K562 (cell line): ENCODE results near the gene DCAF11. TPM values are rescaled to one million over a fixed set of nuclear protein-coding genes. Genes with fewer than 3 reads are reported as not detected.

ENCODE experiments used
- ADNP ChIP-seq: fragments of 200-800 bp; sonication (Bioruptor generic); IDR thresholded peaks from 2 replicates; pipeline ENCODE4 v1.6.1; 2016; ENCODE audit warnings: missing genetic modification characterization, missing compliant biosample characterization
- BRD4 ChIP-seq: fragments of 200-600 bp; sonication (generic); IDR thresholded peaks from 2 replicates; pipeline ENCODE4 v1.6.1; 2017; ENCODE audit warnings: inconsistent platforms
- BRD9 ChIP-seq: fragments of 450-650 bp; IDR thresholded peaks from 2 replicates; pipeline ENCODE4 v1.6.1; 2018; ENCODE audit warnings: low read depth; ENCODE audit not compliant: partially characterized antibody
- CBX1 ChIP-seq: sonication (generic); IDR thresholded peaks from 2 replicates; pipeline ENCODE4 v1.6.1; 2016; ENCODE audit warnings: antibody characterized with exemption, low read depth, mild to moderate bottlenecking
- CCAR2 ChIP-seq: fragments of 200-400 bp; formaldehyde crosslinking; IDR thresholded peaks from 2 replicates; pipeline ENCODE4 v1.6.1; 2017; ENCODE audit warnings: mild to moderate bottlenecking, low read depth, low read length
- CEBPG ChIP-seq, 3 experiments: fragments of 200-800 bp in 1 of 3; sonication (Bioruptor generic) in 1 of 3; sonication (generic) in 1 of 3; formaldehyde crosslinking in 1 of 3; IDR thresholded peaks in 2 of 3; conservative IDR thresholded peaks in 1 of 3; 2 replicates each; pipeline versions ENCODE4 v1.6.1 to v1.8.0; 2016 to 2022; ENCODE audit warnings: missing compliant biosample characterization in 2 of 3, missing genetic modification characterization in 2 of 3, mild to moderate bottlenecking in 1 of 3, missing genetic modification reagents in 1 of 3
- CHAMP1 ChIP-seq: fragments of 450-650 bp; IDR thresholded peaks from 2 replicates; pipeline ENCODE4 v1.6.1; 2016; ENCODE audit warnings: mild to moderate bottlenecking
- E2F5 ChIP-seq: sonication (generic); formaldehyde crosslinking; IDR thresholded peaks from 2 replicates; pipeline ENCODE4 v1.8.0; 2022; ENCODE audit warnings: mild to moderate bottlenecking, missing genetic modification reagents
- FOXO4 ChIP-seq: fragments of 450-650 bp; formaldehyde crosslinking; IDR thresholded peaks from 2 replicates; pipeline ENCODE4 v1.4.0; 2020; ENCODE audit warnings: mild to moderate bottlenecking, moderate library complexity
- LCOR ChIP-seq: sonication (generic); formaldehyde crosslinking; IDR thresholded peaks from 2 replicates; pipeline ENCODE4 v1.8.0; 2022; ENCODE audit warnings: mild to moderate bottlenecking, missing genetic modification reagents
- MEF2D ChIP-seq: conservative IDR thresholded peaks from 2 replicates; pipeline ENCODE4 v1.6.1; 2016; ENCODE audit warnings: low read depth, missing genetic modification characterization, missing compliant biosample characterization
- MNT ChIP-seq, 2 experiments: fragments of 450-650 bp; conservative IDR thresholded peaks; 2 replicates each; pipeline ENCODE4 v1.6.1; 2017; ENCODE audit warnings: mild to moderate bottlenecking in 2 of 2, moderate library complexity in 2 of 2
- MXD1 ChIP-seq: fragments of 250-450 bp; sonication (Bioruptor Pico); IDR thresholded peaks from 2 replicates; pipeline ENCODE4 v1.8.0; 2021; ENCODE audit warnings: borderline replicate concordance, mild to moderate bottlenecking, moderate library complexity; ENCODE audit not compliant: poor library complexity, severe bottlenecking
- NR4A1 ChIP-seq, 2 experiments: fragments of 250-450 bp in 1 of 2; fragments of 450-650 bp in 1 of 2; sonication (Bioruptor Pico) in 1 of 2; IDR thresholded peaks; 2 replicates each; pipeline versions ENCODE4 v1.4.0 to v1.6.1; 2016 to 2020; ENCODE audit warnings: mild to moderate bottlenecking in 2 of 2, missing compliant biosample characterization in 1 of 2, missing genetic modification characterization in 1 of 2, moderate library complexity in 1 of 2
- PREB ChIP-seq: sonication (generic); formaldehyde crosslinking; IDR thresholded peaks from 2 replicates; pipeline ENCODE4 v1.8.1; 2023; ENCODE audit warnings: mild to moderate bottlenecking, missing genetic modification reagents
- SMARCA4 ChIP-seq: fragments of 450-650 bp; IDR thresholded peaks from 2 replicates; pipeline ENCODE4 v1.6.1; 2016
- ZNF124 ChIP-seq: sonication (generic); formaldehyde crosslinking; IDR thresholded peaks from 2 replicates; pipeline ENCODE4 v1.8.1; 2022; ENCODE audit warnings: missing genetic modification reagents
- ZNF583 ChIP-seq: fragments of 250-450 bp; sonication (Bioruptor Pico); IDR thresholded peaks from 2 replicates; pipeline ENCODE4 v1.4.0; 2020
- polyA plus RNA-seq, 8 experiments: library from polyadenylated mRNA; depleted of rRNA in 4 of 8; stranded (reverse) in 5 of 8; unstranded in 3 of 8; fragments of >200 nt; fragmentation: Nextera tagmentation in 2 of 8; fragmentation: Illumina TruSeq in 1 of 8; extraction: Ambion mirVana in 2 of 8; extraction: Trizol in 1 of 8; gene quantifications; 2 replicates each; pipeline versions ENCODE4 v1.2.1 to v1.2.3, GENCODE V29; 2011 to 2014; ENCODE audit warnings: inconsistent platforms in 1 of 8, missing spikeins in 1 of 8
- total RNA-seq, 7 experiments: library from RNA; depleted of rRNA in 6 of 7; stranded (reverse); fragments of >200 nt in 6 of 7; fragmentation: Illumina TruSeq in 2 of 7; extraction: Trizol in 2 of 7; gene quantifications; 2 replicates each; pipeline versions ENCODE4 v1.2.1 to v1.2.3, GENCODE V29; 2011 to 2021; ENCODE audit warnings: low replicate concordance in 1 of 7

Gene DCAF11
- total and polyA plus RNA-seq, 9 of the 15 experiments (the other 6 are each of a cell fraction or from before 2014, with no cell fraction given) = 8.5 to 46.2 (median 36.4) TPM

- TF ChIP-seq PREB (CRISPR knock-in tag) = no peak
- TF ChIP-seq CEBPG (CRISPR knock-in tag; IDR thresholded peaks at IDR 0.05) = no peak
- no peak for TF ChIP-seq CEBPG (tag; conservative IDR thresholded peaks at IDR 0.05 in 1 of 2, IDR thresholded peaks at IDR 0.05 in 1 of 2)
- TF ChIP-seq ADNP (tag) = no peak
- TF ChIP-seq ZNF124 (CRISPR knock-in tag) = no peak
- no peak for TF ChIP-seq BRD9
- no peak for TF ChIP-seq MXD1 (CRISPR knock-in tag)
- peak; percentile 83 to 84 for TF ChIP-seq MNT (conservative IDR thresholded peaks at IDR 0.05)
- TF ChIP-seq LCOR (CRISPR knock-in tag) = peak; percentile 76
- no peak for TF ChIP-seq ZNF583 (CRISPR knock-in tag)
- TF ChIP-seq E2F5 (CRISPR knock-in tag) = no peak
- no peak for TF ChIP-seq CCAR2
- 0 out of 2 replicates have a peak, but pooled peaks have one; percentile 29 for TF ChIP-seq SMARCA4
- no peak for TF ChIP-seq FOXO4
- TF ChIP-seq CHAMP1 = no peak
- TF ChIP-seq BRD4 = no peak
- TF ChIP-seq CBX1 = no peak
- no peak for TF ChIP-seq NR4A1 (CRISPR knock-in tag; IDR thresholded peaks at IDR 0.05)
- TF ChIP-seq NR4A1 (tag; IDR thresholded peaks at IDR 0.05) = no peak
- TF ChIP-seq MEF2D (tag) = no peak
Observed at GRCh38 chr14:24160850-24161804, 46.5 kb downstream of the DCAF11 start, which contains the start of gene IRF9 (continued).
